ENCODE results near the gene CRADD. TPM values are rescaled to one million over a fixed set of nuclear protein-coding genes. Genes with fewer than 3 reads are reported as not detected.

Gene CRADD
- total RNA-seq, 4 donors from 2014 or later, result 27.7 to 61.0 (median 34.2) TPM

GRCh38 chr12:93670104-93670503 is 7.1 kb upstream of the CRADD start:
- TF ChIP-seq CTCF (IDR thresholded peaks at IDR 0.05), result no peak
- DNase-seq (ENCODE audit: low spot score), result no peak
- ATAC-seq (ENCODE audit: low FRiP score), result no peak

GRCh38 chr12:93671044-93671443 is 6.1 kb upstream of the CRADD start:
- no peak for DNase-seq (ENCODE audit: low spot score)
- TF ChIP-seq CTCF (IDR thresholded peaks at IDR 0.05), result no peak

GRCh38 chr12:93673084-93673483 is 4.1 kb upstream of the CRADD start:
- no peak for DNase-seq (ENCODE audit: low spot score)
- no peak for ATAC-seq (ENCODE audit: low FRiP score)
- TF ChIP-seq CTCF (IDR thresholded peaks at IDR 0.05), result no peak

More at GRCh38 chr12:93671044-93671443, 6.1 kb upstream of the CRADD start:
- no peak for ATAC-seq (ENCODE audit: low FRiP score)

GRCh38 chr12:93674386-93674785 is 2.8 kb upstream of the CRADD start:
- DNase-seq (ENCODE audit: low spot score) (no peak), ATAC-seq (ENCODE audit: low FRiP score) (no peak)

GRCh38 chr12:93676408-93677194 is 574 bp upstream of the CRADD start:
- DNase-seq (ENCODE audit: low spot score), result no peak
- no peak for TF ChIP-seq CTCF (IDR thresholded peaks at IDR 0.05)
- ATAC-seq (ENCODE audit: low FRiP score), result peak; percentile 13

More at GRCh38 chr12:93674386-93674785, 2.8 kb upstream of the CRADD start:
- TF ChIP-seq CTCF (IDR thresholded peaks at IDR 0.05), result no peak

DNA sequence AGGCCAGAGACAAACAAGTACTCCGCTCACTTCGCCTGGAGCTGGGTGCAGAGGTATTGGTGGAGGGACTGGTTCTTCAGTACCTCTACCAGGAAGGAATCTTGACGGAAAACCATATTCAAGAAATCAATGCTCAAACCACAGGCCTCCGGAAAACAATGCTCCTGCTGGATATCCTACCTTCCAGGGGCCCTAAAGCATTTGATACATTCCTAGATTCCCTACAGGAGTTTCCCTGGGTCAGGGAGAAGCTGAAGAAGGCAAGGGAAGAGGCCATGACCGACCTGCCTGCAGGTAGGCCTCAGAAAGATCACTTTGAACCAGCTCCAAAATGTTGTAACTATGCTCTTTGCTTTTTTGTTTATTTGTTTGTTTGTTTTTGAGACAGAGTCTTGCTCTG is 1.6 kb downstream of the CRADD start:
- DNase-seq (ENCODE audit: low spot score) (no peak), ATAC-seq (ENCODE audit: low FRiP score) (no peak)
- TF ChIP-seq CTCF (IDR thresholded peaks at IDR 0.05), result no peak

DNA sequence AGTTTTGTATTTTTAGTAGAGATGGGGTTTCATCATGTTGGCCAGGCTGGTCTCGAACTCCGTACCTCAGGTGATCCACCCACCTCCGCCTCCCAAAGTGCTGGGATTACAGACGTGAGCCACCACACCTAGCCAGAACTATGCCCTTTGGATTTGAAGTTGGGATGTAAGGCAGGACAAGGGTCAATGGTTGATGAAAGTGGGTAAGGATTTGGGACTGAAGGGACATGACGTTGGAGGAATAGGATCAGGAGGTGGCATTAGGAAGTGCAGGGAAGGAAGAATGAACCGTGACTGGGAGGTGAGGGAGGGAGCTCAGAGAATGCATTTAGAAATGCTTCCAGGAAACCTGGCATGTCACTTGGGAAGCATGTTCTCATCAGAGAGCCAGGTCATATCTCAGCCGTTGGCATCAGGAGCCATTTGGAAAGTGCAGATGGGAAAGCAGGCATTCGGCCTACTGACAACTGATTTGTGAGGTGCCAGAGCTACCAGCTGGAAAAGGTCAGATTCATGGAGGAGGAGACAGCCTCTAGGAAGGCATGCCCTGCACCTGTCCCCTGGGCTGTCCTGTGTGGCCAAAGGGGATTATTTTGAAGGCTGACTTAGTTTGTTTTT is 2.2 kb downstream of the CRADD start:
- TF ChIP-seq CTCF (IDR thresholded peaks at IDR 0.05), result no peak
- DNase-seq (ENCODE audit: low spot score) (no peak), ATAC-seq (ENCODE audit: low FRiP score) (no peak)
